ENCODE measurements around the gene SNX21.

The SNX21 gene

GRCh38 chr20:45835825-45836224 is 2.2 kb downstream of the SNX21 start:
- no peak for DNase-seq (ENCODE audit: low read depth in 1 of 2, low spot score in 1 of 2)
- TF ChIP-seq GABPA (IDR thresholded peaks at IDR 0.05; ENCODE audit: low read depth) (no peak), POLR2AphosphoS5 (IDR thresholded peaks at IDR 0.05; ENCODE audit: low read depth) (no peak), SPI1 (IDR thresholded peaks at IDR 0.05; ENCODE audit: borderline replicate concordance, low read depth) (no peak)
- TF ChIP-seq, protein P1, sequence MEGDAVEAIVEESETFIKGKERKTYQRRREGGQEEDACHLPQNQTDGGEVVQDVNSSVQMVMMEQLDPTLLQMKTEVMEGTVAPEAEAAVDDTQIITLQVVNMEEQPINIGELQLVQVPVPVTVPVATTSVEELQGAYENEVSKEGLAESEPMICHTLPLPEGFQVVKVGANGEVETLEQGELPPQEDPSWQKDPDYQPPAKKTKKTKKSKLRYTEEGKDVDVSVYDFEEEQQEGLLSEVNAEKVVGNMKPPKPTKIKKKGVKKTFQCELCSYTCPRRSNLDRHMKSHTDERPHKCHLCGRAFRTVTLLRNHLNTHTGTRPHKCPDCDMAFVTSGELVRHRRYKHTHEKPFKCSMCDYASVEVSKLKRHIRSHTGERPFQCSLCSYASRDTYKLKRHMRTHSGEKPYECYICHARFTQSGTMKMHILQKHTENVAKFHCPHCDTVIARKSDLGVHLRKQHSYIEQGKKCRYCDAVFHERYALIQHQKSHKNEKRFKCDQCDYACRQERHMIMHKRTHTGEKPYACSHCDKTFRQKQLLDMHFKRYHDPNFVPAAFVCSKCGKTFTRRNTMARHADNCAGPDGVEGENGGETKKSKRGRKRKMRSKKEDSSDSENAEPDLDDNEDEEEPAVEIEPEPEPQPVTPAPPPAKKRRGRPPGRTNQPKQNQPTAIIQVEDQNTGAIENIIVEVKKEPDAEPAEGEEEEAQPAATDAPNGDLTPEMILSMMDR (IDR thresholded peaks at IDR 0.05; ENCODE audit: insufficient read depth, low read length), result no peak
- TF ChIP-seq, protein P2, sequence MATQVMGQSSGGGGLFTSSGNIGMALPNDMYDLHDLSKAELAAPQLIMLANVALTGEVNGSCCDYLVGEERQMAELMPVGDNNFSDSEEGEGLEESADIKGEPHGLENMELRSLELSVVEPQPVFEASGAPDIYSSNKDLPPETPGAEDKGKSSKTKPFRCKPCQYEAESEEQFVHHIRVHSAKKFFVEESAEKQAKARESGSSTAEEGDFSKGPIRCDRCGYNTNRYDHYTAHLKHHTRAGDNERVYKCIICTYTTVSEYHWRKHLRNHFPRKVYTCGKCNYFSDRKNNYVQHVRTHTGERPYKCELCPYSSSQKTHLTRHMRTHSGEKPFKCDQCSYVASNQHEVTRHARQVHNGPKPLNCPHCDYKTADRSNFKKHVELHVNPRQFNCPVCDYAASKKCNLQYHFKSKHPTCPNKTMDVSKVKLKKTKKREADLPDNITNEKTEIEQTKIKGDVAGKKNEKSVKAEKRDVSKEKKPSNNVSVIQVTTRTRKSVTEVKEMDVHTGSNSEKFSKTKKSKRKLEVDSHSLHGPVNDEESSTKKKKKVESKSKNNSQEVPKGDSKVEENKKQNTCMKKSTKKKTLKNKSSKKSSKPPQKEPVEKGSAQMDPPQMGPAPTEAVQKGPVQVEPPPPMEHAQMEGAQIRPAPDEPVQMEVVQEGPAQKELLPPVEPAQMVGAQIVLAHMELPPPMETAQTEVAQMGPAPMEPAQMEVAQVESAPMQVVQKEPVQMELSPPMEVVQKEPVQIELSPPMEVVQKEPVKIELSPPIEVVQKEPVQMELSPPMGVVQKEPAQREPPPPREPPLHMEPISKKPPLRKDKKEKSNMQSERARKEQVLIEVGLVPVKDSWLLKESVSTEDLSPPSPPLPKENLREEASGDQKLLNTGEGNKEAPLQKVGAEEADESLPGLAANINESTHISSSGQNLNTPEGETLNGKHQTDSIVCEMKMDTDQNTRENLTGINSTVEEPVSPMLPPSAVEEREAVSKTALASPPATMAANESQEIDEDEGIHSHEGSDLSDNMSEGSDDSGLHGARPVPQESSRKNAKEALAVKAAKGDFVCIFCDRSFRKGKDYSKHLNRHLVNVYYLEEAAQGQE (IDR thresholded peaks at IDR 0.05; ENCODE audit: insufficient replicate concordance, low read depth), result no peak
- H3K27ac ChIP-seq (replicated peaks), result no peak overlapping the region; the same call in 1 of the 2 replicates
- no peak overlapping the region for H3K4me3 ChIP-seq (replicated peaks; ENCODE audit: insufficient read depth, low read length)
- H3K27me3 ChIP-seq (ENCODE audit: insufficient read depth, poor library complexity, severe bottlenecking), result no peaks in the 10 kb centered on the region

DNA sequence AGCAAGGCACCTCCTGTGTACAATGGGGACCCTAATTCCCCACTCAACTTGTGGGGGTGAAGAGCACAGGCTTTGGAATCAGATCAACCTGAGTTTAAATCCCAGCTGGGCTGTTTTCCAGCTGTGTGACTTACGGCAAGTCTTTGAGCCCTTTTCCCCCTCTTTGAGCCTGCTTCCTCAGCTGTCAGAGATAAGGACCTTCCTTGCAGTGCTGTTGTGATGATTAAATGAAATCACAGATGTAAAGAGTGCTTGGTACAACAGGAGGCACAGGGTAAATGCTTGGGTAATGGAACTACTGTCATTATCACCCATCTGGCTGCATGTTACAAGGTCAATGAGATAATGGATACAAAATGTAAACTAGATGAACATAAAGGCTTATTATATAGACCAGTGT is 3.2 kb downstream of the SNX21 start:
- Histone ChIP-seq H3K27me3 (ENCODE audit: insufficient read depth, poor library complexity, severe bottlenecking) (no peaks in the 10 kb centered on the region), H3K4me3 (replicated peaks; ENCODE audit: insufficient read depth, low read length) (no peak overlapping the region), H3K27ac (replicated peaks) (no peak overlapping the region)
- TF ChIP-seq, protein P1 (IDR thresholded peaks at IDR 0.05; ENCODE audit: insufficient read depth, low read length), result no peak
- TF ChIP-seq POLR2AphosphoS5 (IDR thresholded peaks at IDR 0.05; ENCODE audit: low read depth), result no peak
- TF ChIP-seq GABPA (IDR thresholded peaks at IDR 0.05; ENCODE audit: low read depth), result no peak
- TF ChIP-seq SPI1 (IDR thresholded peaks at IDR 0.05; ENCODE audit: borderline replicate concordance, low read depth), result no peak
- TF ChIP-seq, protein P2 (IDR thresholded peaks at IDR 0.05; ENCODE audit: insufficient replicate concordance, low read depth), result no peak
- no peak for DNase-seq (ENCODE audit: low read depth in 1 of 2, low spot score in 1 of 2)

GRCh38 chr20:45840700-45841198 is 7.2 kb downstream of the SNX21 start:
- TF ChIP-seq, protein P2 (IDR thresholded peaks at IDR 0.05; ENCODE audit: insufficient replicate concordance, low read depth), result no peak
- TF ChIP-seq SPI1 (IDR thresholded peaks at IDR 0.05; ENCODE audit: borderline replicate concordance, low read depth) (no peak), POLR2AphosphoS5 (IDR thresholded peaks at IDR 0.05; ENCODE audit: low read depth) (no peak), GABPA (IDR thresholded peaks at IDR 0.05; ENCODE audit: low read depth) (no peak)
- TF ChIP-seq, protein P1 (IDR thresholded peaks at IDR 0.05; ENCODE audit: insufficient read depth, low read length), result no peak
- no peak overlapping the region for H3K27ac ChIP-seq (replicated peaks)
- DNase-seq (ENCODE audit: low read depth in 1 of 2, low spot score in 1 of 2), result no peak
- no peak overlapping the region for H3K4me3 ChIP-seq (replicated peaks; ENCODE audit: insufficient read depth, low read length)
- H3K27me3 ChIP-seq (ENCODE audit: insufficient read depth, poor library complexity, severe bottlenecking), result no peaks in the 10 kb centered on the region

All from HL-60 (cell line).